Measurements from ENCODE around the gene TMEM134.

GRCh38 chr11:67452141-67452952, 16.7 kb downstream of the TMEM134 start, which contains the start of gene GPR152:
- TF ChIP-seq, protein P1, sequence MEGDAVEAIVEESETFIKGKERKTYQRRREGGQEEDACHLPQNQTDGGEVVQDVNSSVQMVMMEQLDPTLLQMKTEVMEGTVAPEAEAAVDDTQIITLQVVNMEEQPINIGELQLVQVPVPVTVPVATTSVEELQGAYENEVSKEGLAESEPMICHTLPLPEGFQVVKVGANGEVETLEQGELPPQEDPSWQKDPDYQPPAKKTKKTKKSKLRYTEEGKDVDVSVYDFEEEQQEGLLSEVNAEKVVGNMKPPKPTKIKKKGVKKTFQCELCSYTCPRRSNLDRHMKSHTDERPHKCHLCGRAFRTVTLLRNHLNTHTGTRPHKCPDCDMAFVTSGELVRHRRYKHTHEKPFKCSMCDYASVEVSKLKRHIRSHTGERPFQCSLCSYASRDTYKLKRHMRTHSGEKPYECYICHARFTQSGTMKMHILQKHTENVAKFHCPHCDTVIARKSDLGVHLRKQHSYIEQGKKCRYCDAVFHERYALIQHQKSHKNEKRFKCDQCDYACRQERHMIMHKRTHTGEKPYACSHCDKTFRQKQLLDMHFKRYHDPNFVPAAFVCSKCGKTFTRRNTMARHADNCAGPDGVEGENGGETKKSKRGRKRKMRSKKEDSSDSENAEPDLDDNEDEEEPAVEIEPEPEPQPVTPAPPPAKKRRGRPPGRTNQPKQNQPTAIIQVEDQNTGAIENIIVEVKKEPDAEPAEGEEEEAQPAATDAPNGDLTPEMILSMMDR (conservative IDR thresholded peaks at IDR 0.05; ENCODE audit: low read depth, low read length), result no peak
- no peak for TF ChIP-seq EZH2phosphoT487 (IDR thresholded peaks at IDR 0.05; ENCODE audit: borderline replicate concordance, low read length)
- TF ChIP-seq EZH2 (IDR thresholded peaks at IDR 0.05; ENCODE audit: low read length, unreplicated experiment), result no peak
